Stimulated activated CD8-positive, alpha-beta memory T cell treated with anti-CD3 and anti-CD28 coated beads, Interleukin-2, amount 100 ng/mL, for 48 hours (primary cell): ENCODE results near the gene FARP1.

Source experiments
- DNase-seq, 2 donors: peaks; one replicate each; pipeline ENCODE4 v3.0.0-alpha.2; 2020; ENCODE audit warnings: low read depth in 2 of 2

FARP1 gene

DNA sequence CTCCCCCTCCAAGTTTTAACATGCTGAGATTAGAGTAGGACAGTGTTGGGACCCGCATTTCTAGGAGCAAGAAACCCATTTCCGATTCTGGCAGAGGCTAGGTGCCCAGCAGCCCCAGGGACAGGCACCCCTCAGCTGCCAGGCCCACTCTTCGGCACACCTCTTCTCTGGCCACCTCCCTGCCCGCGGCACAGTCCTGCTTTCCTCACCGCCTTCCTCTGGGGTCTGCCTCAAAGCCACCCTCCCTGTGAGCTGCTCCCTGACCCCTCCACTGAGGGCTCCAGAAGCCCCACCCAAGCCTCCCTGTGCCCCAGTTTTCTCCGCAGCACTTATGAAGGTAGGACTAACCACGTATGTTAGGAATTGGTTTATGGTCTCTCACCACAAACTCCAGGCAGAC, 354.1 kb downstream of the FARP1 start:
- DNase-seq, result no peak

DNA sequence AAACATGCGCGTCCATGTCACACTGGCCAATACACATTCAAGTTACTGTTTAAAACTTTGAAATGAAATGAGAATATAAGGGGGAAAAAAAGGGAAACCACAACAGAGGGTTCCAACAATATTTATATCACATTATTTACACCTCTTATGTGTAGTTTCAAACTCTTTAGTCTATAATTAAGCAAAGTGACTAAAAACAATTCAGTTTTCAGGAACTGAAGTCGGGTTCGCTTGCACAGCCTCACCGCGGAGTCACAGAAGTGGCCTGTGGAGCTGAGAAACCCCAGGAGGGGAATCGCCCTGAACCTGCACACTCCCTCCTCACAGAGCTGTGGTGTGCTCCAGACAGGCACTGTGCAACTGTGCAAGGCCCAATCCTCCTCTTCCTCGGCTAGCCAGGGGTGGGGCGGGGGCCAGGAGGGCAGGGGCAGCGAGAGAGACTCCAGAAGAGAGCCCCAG, 358.1 kb downstream of the FARP1 start:
- DNase-seq, result no peak

DNA sequence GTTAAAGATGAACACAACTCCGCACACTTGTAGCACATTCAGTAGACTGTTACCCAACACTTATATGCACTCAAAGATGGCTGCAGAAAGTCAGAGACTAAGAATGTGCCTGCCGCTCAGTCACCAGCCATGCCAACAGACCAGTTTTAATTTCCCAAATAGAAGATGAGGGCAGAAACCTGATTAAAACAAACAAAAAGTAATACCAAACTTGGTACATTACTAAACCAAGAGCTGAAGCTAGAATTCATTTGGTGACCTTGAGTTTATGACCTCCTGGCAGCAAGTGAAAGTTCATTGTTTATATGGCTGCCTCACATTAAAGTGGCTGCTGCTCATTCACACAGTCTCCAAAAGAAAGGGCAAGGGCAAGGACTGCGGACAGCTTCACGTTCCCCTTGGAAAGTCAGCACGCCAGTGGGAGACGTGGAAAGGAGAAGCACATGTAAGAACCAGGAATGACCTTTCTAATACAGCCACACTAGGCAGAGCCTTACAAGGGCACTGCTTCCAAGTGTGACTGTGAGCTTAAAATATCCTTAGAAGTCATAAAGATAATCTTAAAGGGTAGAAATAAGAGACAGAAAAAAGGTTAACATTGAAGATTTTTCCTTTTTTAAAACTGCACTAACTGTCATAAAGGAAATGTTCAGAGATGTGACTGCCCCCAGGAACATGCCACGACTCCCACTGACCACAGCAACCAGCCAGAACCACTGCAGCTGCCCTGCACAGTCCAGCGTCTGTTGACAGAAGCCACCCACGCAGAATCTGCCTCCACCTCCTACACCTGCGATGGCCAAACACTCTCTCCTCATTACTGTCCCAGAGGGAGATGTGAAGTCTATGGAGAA, 360.5 kb downstream of the FARP1 start:
- no peak for DNase-seq

DNA sequence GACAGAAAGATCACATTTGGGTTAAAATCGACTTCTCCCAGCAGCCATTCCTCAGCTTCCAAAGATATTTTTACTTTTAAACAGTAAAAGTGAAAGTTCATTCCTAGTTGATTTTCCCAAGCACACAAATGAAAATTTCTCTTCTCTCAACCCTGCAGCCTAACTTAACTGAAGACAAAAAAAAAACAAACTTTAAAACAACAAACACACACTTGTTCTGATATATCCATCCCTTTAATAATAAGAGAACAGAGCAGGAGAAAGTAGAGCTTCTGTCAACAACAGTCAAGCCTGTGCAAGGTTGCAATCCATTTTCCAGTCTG, 361.1 kb downstream of the FARP1 start:
- DNase-seq, result no peak

DNA sequence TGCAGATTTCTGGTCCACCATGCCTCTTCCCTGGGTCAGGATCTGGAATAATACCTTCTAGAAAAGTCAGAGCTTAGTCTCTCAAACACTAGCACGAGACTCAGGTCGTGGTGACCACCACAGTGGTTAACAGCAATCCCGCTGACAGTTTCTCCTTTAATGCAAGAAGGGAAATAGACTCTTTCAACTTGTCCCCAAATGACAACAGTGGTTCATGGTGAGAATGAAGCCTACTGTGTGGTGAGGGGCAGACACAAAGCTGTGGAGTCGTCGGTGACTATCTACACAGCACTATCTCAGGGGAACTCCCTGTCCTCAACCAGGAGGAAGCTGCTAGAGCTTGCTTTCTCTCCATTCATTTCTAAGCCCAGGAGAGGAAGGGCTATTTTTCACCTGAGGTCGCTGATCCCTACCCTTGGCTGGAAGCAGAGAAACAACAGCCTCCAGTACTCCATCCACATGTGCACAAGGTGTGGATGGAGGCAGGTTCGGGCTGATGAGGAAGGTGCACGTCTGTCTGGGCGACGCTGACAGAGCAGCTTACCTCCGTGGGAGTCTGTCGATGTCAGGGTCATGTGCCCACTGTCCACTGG, 361.6 kb downstream of the FARP1 start:
- no peak for DNase-seq
